GM21529 (cell line): ENCODE data around the gene APLP1.
"Not testable (repeated sequence)": the region's sequence is repeated elsewhere in the genome, so short reads cannot be mapped to it uniquely, and the experiment has no call there.

Source experiments
- ATAC-seq: cut with Tn5 transposase; IDR thresholded peaks from one replicate; pipeline ENCODE4 v1.9.1; 2021; ENCODE audit not compliant: unreplicated experiment

The APLP1 gene

DNA sequence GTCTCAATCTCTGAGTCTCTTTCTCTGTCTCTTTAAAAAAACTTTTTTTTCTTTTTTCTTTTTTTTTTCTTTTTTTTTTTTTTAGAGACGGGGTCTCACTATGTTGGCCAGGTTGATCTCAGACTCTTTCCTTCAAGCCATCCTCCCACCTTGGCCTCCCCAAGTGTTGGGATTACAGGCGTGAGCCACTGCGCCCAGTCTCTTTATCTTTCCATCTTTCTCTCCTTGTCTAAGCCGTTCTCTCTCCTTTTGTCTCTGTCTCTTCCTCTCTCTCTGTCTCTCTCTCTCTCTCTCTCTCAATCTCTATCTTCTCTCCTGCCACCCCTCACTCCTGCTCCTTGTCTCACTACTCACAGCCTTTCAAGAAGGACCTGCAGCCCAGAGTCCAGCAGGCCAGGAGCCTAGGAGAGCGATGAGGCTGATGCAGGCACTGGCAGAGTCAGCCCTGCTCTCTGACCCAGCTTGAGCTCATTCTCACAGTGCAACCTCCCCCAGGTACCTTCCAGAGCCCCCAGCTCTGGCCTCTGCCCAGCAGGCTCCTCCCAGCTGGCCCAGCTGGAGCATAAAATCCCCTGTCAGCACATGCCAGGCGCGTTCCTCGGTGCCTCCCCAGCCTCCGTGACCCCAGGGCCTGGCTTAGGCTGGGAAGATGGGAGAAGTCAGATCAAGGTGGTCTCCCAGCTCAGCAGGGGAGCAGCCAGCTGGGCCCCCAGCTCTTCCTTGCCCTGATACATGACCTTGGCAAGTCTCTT, 16.2 kb upstream of the APLP1 start, which contains the start of gene NPHS1:
NPHS1 (minus strand) TSS at position 476 of the 752 bp plus-strand sequence. CDS start 667 bp downstream, outside the sequence.
- no peak for ATAC-seq

DNA sequence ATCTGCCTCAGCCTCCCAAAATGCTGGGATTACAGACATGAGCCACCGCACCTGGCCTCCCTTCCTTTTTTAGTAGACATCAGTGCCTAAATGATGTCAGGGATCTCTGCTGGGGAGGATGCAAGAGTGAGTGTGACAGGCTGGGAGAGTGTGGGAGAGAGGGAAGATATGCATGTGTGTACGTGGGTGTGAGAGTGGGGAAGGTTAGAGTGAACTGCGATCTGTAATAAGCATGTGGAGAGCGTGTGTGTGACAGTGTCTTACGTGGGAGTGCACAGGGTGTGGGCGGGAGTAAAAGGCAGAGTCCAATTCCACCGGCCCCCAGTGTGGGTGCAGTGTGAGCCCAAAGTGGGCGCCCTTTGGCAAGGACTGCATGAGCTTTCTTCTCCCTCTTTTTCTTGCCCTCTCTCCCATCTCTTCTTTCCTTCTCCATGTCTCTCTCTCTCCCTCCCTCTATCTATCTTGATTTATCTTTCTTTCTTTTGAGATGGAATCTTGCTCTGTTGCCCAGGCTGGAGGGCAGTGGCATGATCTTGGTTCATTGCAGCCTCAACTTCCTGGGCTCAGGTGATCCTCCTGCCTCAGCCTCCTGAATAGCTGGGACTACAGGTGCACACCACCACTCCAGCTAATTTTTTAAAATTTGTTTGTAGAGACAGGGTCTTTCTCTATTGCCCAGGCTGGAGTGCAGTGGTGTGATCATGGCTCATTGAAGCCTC, 15.2 kb upstream of the APLP1 start:
- no peak for ATAC-seq

DNA sequence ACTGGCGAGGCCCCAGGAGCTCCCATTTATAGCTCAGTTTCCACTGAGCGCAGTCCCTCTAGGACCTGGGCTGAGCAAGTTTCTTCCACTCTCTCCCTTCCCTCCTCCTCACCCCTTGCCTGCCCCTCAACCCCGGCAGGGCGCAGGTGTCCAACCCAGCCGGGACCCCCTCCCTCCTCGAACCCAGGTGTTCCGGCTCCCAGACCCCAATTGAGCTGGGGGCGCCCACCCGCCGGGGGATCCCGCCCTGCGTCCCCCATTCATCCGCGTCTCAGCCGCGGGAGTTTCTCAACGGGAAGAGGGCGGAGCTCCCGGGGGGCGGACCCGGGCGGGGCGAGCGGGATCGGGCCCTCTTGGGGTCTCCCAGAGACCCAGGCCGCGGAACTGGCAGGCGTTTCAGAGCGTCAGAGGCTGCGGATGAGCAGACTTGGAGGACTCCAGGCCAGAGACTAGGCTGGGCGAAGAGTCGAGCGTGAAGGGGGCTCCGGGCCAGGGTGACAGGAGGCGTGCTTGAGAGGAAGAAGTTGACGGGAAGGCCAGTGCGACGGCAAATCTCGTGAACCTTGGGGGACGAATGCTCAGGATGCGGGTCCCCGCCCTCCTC, 11.7 kb upstream of the APLP1 start, which contains the start of gene KIRREL2:
KIRREL2 (plus strand) TSS at position 366 of the 604 bp plus-strand sequence; CDS start at position 575, 209 bp downstream.
- no peak for ATAC-seq

DNA sequence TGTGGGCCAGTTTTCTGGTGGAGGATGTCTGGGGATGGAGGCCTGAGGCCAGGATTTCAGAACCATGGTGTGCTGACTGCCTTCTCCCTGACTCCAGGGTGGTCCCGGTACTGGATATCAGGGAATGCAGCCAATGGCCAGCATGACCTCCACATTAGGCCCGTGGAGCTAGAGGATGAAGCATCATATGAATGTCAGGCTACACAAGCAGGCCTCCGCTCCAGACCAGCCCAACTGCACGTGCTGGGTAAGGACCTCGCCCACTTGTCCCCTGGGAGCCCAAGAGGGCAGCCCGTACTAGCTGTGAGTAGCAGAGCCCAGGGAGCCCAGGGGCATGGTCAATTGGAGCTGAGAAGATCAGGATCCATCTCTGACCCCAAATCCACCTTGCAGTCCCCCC, 10.1 kb upstream of the APLP1 start:
- ATAC-seq, result no peak

DNA sequence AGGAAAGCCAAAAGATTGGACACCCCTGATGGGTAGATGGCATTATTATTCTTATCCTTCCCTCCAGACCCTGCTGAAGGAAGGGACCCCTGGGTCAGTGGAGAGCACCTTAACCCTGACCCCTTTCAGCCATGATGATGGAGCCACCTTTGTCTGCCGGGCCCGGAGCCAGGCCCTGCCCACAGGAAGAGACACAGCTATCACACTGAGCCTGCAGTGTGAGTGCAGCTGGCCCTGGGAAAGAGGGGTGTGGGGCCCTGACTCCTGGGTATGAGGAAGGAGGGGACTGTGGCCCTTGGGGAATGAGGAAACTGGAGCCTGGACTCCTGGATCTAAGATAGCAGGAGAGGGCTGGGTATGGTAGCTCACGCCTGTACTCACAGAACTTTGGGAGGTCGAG, 9.0 kb upstream of the APLP1 start:
- no peak for ATAC-seq

DNA sequence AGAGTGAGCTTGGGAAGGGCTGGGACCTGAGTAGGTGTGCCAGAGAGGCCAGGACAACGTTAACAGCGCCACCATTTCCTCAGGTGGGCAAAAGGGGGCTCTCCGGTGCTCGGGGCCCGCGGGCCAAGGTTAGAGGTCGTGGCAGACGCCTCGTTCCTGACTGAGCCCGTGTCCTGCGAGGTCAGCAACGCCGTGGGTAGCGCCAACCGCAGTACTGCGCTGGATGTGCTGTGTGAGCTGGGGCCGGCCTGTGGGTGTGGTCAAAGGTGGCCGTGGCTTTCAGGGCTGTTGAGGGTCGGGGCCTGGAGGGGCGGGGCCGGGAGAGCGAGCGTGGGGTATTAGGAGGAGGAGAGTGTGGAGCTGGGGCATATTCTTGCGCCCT, 7.9 kb upstream of the APLP1 start:
- ATAC-seq, result no peak

DNA sequence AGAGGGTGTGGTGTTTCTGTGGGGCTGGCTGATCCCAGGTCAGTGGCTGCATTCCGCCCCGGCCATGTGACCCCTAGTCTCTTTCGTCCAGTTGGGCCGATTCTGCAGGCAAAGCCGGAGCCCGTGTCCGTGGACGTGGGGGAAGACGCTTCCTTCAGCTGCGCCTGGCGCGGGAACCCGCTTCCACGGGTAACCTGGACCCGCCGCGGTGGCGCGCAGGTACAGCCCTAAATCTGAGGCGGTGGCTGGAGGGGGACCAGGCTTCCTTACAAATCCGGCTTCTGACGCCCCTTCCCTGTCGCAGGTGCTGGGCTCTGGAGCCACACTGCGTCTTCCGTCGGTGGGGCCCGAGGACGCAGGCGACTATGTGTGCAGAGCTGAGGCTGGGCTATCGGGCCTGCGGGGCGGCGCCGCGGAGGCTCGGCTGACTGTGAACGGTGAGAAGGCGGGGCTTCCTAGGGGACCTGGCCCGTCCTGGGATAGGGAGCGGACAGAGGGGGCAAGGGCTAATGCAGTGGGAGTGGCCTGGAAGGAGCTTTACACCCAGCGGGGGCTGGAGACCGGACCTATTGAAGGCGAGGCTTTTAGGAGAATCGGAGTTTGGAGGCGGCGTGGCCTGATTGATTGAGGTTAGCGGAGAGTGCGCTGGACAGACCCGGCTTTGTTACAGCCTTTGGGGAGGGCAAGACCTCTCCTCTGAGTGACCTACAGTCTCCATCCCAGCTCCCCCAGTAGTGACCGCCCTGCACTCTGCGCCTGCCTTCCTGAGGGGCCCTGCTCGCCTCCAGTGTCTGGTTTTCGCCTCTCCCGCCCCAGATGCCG, 7.3 kb upstream of the APLP1 start:
- no peak for ATAC-seq

DNA sequence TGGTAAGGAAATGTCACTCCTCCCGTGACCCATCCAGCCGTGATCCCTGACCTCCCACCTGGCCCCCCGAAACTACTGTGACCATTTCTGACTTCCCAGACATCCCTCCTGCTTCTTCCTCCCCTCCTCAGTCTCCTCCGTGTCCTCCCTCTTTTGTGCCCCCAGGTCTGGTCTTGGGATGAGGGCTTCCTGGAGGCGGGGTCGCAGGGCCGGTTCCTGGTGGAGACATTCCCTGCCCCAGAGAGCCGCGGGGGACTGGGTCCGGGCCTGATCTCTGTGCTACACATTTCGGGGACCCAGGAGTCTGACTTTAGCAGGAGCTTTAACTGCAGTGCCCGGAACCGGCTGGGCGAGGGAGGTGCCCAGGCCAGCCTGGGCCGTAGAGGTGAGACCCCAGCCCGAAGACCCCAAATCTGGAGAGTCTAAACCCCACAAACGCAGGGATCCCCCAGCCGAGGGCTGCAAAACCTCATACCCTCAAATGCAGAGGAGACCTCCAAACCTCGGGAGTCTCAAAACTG, 6.7 kb upstream of the APLP1 start:
- no peak for ATAC-seq

DNA sequence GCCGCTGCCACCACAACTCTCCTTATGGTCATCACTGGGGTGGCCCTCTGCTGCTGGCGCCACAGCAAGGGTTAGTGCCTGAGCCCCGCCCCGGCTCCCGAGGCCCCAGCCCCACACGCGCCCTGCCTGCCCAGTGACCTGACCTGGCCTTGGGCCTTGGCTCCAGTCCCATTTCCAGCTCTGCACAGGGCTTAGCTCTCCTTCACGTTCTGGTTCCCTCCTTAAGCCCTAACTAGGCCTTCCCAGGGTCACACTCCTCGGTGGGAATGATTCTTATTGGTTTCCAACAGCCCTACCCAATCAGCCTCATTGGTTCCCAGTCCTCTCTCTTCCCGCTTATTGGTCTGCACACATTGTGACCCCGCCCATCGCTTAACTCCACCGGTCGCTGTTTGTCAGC, 5.8 kb upstream of the APLP1 start:
- no peak for ATAC-seq

DNA sequence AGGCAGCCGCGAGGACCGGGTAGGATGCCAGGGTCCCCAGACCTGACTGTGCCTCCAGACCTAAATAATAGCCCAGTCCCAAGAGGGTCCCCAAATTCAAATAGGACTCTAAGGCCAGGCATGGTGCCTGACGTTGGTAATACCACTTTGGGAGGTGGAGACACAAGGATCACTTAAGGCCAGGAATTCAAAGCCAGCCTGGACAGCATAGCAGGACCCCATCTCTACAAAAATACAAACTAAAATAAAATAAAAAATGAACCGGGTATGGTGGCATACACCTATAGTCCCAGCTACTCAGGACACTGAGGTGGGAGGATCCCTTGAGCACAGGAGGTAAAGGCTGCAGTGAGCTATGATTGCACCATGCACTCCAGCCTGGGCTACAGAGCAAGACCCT, 5.4 kb upstream of the APLP1 start:
- ATAC-seq, result no peak

DNA sequence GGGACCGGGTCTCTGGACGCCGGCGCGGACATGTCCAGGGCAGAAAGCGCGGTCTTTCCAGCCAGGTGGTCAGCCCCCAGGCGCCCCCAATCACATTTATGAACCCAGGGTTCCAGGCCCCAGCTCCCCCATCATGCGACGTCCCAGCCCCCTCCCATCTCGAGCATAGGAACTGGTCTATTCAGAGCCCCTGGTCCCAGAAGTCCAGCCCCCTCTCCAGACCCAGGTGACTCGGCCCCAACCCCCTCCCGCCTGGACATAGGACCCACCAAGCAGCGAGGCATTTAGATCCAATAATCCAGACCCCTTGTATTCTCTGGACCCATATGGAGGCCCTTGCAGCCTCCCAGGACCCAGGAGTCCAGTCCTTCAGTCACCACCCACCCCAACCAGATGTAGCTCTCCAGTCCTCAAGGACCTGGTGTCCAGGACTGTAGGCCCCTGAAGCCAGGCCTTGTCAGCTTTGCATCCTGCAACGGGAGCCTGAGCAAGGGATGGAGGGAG, 501 bp downstream of the APLP1 start:
- ATAC-seq, result no peak

DNA sequence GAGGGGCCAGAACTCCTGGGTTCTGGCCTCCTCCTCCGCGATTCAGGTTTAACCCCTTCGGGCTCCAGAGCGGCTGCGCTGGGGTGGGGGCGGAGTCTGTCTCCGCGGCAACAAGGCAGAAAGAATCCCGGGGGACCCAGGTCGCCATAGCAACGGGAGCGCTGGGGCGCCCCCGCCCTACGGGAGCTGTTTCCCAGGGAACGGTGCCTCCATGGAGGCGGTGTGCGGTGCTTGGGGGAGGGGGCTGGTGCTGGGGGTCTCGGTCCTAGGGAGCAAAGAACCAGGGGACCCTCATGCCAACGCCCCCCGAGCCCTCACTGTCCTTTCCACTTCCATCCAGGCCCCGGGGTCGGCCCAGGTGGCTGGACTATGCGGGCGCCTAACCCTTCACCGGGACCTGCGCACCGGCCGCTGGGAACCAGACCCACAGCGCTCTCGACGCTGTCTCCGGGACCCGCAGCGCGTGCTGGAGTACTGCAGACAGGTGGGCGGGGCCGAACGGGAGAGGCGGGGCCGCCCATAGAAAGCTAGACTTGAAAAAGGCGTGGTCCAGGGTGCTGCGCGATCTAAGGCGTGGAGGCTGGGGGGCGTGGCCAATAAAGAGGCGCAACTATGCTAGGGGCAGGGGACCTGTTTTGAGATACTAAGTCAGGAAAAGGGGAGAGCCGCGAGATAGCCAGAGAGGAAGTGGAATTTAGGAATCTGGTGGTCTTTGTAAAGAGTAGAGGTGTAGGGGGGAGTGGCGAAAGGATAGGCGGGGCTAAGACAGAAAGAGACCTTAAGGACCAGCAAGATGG, 1.2 kb downstream of the APLP1 start:
- peak; percentile 70 for ATAC-seq

DNA sequence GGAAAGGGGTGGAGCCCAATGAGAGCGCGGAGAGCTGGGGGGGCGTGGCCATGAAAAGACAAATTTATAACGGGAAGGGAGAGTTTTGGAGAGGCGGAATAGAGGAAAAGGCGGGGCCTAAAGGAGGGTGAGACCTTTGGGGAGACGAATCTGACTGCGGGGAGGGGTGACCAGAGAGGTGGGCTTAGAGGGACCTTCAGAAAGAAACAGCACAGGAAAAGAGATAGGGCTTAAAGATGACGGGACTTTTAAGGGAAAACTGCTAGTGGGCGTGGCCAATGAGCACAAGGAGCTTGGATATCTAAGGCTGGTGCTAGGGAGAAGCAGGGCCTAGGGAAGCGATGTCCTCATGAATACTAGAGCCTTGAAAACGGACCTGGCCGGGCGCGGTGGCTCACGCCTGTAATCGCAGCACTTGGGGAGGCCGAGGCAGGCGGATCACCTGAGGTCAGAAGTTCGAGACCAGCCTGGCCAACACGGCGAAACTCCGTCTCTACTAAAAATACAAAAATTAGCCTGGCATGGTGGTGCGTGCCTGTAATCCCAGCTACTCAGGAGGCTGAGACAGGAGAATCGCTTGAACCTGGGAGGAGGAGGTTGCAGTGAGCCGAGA, 1.9 kb downstream of the APLP1 start:
- not testable (repeated sequence) for ATAC-seq

DNA sequence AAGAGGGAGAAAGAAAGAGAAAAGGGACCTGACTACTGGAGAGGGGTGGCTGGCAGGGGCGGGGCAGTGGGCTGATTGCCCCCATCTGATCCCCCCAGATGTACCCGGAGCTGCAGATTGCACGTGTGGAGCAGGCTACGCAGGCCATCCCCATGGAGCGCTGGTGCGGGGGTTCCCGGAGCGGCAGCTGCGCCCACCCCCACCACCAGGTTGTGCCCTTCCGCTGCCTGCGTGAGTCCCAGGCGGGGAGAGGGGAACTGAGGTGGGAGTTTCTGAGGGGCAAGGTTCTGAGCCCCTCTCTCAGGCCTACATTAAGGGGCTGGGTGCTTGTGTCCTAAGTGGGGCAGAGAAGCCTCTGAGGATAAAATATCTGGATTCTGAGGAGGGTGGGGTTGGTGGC, 2.4 kb downstream of the APLP1 start:
- no peak for ATAC-seq

DNA sequence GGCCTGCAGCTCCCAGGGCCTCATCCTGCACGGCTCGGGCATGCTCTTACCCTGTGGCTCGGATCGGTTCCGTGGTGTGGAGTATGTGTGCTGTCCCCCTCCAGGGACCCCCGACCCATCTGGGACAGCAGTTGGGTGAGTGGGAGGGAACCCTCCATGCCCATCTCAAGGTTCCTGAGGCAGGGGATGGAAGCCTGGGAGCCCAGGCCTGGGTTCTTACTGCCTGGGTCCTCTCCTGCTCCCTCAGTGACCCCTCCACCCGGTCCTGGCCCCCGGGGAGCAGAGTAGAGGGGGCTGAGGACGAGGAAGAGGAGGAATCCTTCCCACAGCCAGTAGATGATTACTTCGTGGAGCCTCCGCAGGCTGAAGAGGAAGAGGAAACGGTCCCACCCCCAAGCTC, 3.2 kb downstream of the APLP1 start:
- ATAC-seq, result no peak

DNA sequence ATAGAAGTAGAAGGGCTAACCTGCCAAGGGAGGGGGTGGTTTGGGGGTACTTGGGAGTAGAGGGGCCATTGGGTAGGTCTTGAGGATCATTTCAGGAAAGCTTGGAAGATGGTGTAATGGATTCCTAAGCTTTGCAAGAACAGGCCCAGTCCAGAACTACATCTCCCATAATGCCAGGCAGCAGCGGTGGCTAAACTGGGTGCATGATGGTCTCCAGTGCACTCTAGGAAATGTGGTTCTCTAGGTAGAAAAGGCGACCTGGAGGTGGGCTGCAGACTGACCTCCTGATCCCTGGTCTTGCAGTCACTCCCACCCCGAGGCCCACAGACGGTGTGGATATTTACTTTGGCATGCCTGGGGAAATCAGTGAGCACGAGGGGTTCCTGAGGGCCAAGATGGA, 3.8 kb downstream of the APLP1 start:
- ATAC-seq, result no peak

DNA sequence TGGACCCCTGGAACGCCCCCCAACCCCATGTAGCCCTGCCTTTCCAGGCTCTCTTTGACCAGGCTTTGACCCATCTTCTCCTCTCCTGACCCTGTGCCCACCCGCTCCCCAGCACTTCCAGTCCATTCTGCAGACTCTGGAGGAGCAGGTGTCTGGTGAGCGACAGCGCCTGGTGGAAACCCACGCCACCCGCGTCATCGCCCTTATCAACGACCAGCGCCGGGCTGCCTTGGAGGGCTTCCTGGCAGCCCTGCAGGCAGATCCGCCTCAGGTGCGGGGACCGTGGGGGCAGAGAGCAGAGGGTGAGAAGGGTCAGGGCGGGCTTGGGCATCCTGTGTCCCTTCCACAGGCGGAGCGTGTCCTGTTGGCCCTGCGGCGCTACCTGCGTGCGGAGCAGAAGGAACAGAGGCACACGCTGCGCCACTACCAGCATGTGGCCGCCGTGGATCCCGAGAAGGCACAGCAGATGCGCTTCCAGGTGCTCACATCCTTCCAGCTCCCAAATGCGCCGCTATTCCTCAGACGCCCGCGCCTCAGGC, 6.1 kb downstream of the APLP1 start:
- no peak for ATAC-seq

DNA sequence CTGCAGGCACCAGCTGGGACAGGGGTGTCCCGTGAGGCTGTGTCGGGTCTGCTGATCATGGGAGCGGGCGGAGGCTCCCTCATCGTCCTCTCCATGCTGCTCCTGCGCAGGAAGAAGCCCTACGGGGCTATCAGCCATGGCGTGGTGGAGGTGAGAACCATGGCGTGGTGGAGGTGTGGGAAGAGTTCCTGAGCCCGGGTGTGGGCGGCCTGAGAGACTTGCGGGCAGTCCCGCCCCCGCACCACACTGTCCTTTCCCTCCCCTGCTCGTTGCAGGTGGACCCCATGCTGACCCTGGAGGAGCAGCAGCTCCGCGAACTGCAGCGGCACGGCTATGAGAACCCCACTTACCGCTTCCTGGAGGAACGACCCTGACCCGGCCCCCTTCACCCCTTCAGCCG, 10.7 kb downstream of the APLP1 start:
- no peak for ATAC-seq

DNA sequence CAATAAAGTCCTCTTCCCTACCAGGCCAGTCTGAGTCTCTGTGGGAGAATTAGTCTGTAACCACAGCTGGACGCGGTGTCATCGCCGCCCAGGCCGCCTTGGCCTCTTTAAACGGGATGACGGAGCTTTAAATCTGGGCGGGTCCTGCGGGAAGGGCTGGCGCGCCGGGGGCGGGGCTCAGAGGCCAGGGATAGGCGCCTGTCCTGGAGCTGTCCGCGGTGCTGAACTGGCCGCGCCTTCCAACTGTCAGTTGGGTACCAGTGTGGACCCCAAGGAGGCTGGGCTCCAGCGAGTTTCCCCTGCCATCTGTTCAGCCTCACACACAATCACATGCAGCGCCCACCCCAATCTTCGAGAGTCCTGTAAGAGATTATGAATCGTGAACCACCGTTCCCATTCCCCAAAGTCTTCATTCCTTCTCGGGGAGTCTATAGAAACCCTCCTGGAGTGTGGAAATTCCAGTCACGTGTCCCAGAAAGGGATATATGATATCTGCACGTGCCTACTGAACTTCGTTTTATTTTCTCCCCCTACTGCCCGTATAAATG, 11.5 kb downstream of the APLP1 start:
- no peak for ATAC-seq
